Testis (tissue), 2 donors: ENCODE measurements around the gene FRY.

Source experiments
- CTCF ChIP-seq, 3 experiments: fragments of 450-650 bp in 2 of 3; fragments of 200-600 bp in 1 of 3; sonication (generic) in 1 of 3; IDR thresholded peaks; one replicate each; pipeline ENCODE4 v1.5.1; 2016 to 2019; ENCODE audit warnings: antibody characterized with exemption in 3 of 3, mild to moderate bottlenecking in 2 of 3, moderate library complexity in 1 of 3
- POLR2A ChIP-seq: fragments of 450-650 bp; IDR thresholded peaks from one replicate; pipeline ENCODE4 v1.6.1; 2017; ENCODE audit warnings: antibody characterized with exemption, mild to moderate bottlenecking, moderate library complexity

- no peak for TF ChIP-seq CTCF (IDR thresholded peaks at IDR 0.05)
- no peak for TF ChIP-seq POLR2A
These were observed 170.2 kb downstream of the FRY start for GRCh38 chr13:32201809-32202208.
